Stimulated activated CD4-positive, alpha-beta T cell treated with anti-CD3 and anti-CD28 coated beads, TNF-alpha, amount 100 ng/mL, for 48 hours (primary cell): Measurements from ENCODE around the gene SMURF2.
"Not testable (repeated sequence)": the region's sequence is repeated elsewhere in the genome, so short reads cannot be mapped to it uniquely, and the experiment has no call there.

ENCODE experiments used
- DNase-seq, 3 donors: peaks; one replicate each; pipeline ENCODE4 v3.0.0-alpha.2; 2020; ENCODE audit warnings: low read depth in 3 of 3

SMURF2 gene

DNA sequence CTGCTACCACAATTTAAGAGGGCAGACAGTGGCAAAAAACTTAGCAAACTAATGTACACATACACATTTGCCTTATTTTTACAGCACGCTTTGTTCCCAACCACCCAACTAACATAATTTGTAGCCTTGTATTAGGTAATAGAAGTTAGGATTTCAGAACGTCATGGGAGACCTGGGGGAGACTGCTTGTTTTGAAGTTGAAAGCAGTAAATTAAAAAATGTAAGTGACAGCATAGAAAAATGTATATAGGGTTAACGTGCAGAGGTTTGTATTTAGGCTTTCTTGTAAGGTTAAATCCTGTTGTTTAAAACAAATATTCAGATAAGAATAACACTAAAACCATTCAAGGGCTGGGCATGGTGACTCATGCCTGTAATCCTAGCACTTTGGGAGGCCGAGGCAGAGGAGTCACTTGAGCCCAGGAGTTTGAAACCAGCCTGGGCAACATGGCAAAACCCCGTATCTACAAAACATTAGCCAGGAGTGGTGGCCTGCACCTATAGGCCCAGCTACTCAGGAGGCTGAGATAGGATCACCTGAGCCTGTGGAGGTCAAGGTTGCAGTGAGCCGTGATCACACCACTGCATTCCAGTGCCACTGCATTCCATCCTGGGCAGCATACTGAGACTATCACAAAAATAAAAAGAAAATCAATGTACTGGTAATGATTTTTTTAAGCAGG, 2.3 kb upstream of the SMURF2 start:
- DNase-seq = not testable (repeated sequence)

- DNase-seq = not testable (repeated sequence)
Measured at GRCh38 chr17:64663836-64664235, 1.7 kb upstream of the SMURF2 start.

- no peak for DNase-seq
Measured at GRCh38 chr17:64662774-64663367, 764 bp upstream of the SMURF2 start.

DNA sequence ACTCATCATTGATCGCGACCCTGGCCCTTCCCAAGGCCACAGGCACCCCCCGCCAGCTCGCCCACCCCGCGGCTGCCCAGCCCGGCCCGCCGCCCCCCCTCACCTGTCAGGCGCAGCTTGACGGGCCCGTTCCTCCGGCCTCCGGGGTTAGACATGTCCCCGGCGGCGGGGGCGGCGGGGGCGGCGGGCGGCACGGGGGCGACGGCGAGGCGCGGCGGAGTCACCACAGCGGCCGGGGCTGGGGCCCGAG, 456 bp downstream of the SMURF2 start:
- peak in 1 of 3 donors; percentile 1 for DNase-seq

- DNase-seq = peak; percentile 3 to 32 (median 8)
Measured at GRCh38 chr17:64660978-64661725, 955 bp downstream of the SMURF2 start.

DNA sequence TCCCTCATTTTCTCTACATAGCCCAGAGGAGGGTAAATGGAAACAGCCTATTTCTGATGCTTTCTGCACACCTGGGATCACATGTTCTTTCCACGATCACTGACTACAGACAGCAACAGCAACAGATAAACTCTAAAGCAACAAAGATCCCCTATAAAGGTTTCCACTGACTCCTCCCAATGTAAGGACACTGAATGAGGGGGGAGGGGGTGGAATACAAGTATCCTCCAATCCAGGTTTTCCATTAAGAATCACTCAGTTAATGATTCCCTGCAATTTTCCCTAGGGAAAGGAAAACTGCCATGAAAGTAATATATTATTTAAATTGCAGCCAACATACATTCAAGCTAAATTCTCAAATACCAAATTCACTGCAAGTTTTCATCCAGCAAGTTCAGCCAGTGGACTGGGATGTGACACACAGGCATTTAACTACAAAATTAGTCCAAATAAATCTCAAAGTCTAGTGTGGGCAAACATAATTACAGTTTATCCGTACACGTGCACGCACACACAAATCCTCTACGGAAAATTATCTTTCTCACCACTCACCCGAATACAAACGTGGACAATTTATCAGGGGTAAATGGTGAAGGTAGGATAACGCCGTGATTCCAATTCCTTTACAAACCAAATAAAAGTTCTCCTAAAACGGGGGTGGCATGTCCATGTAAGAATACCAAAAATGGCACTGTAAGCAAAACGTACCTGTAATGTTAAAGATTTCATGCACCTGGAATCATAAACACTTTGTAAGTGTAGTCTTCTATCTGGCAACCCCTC, 1.7 kb downstream of the SMURF2 start:
- DNase-seq = not testable (repeated sequence)

DNA sequence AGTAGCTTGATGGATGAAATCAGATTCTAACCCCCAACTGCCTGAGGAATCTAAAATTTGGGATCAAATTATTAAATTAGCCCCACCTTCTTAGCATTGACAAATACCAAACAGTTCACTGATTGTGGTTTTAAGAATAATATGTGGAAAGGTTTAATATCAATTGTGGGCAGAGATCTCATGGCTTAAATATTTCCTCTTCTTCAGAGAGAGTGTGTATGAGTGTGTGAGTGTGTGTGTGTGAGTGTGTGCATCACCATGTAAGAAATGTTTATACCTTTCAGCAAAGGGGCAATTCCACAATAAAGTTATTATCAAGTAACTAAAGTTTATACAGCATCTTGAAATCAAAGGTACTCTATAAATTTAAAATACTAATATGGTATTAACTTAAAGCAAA, 3.2 kb downstream of the SMURF2 start:
- DNase-seq = no peak

DNA sequence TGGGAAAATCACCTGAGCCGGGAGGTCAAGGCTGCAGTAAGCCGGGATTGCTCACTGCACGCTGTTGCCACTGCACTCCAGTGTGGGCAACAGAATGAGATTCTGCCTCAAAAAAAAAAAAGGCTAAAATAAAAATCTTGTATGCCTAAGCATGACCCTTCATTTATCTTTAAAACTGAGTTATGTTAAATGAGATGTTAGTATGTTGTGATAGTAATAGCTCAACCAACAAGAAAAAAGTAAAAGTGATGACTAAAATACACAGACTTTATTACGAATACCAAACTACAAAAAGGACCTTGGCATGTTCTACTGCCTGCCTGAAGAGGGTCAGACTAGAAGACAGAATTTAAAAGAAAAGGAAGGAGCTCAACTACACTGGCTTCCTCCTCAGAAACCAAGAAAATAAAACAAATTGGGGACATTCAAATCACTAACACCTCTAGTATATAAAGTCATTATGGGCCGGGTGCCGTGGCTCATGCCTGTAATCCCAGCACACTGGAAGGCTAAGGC, 4.4 kb downstream of the SMURF2 start:
- no peak for DNase-seq

DNA sequence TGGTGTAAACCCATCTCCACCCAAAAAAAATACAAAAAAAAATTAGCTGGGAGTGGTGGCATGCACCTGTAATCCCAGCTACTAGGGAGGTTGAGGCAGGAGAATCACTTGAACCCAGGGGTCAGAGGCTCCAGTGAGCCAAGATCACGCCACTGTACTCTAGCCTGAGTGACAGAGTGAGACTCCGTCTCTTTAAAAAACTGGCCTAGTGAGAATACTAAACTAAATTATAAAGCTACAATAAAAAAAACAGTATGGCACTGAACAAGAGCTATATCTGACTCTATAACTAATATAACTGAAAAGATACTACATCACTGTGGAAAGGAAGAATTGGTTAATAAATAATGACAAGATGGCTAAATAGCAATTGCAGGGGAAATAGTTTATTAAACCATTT, 6.4 kb downstream of the SMURF2 start:
- no peak for DNase-seq

DNA sequence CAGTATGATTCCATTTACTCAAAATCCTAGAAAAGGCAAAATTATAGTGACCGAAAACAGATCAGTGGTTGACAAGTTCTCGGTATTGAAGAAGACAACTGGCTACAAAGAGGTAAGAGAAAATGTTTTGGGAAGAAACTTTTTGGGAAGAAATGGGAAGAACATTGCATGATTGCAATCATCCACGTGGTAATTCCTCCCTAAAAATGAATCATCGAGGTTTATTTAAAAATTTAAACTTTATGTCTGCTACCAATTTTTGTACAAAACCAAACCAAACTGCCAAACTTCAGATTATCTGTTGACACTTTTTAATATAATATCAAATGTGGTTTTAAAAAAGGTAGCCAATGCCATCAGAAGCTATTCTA, 8.1 kb downstream of the SMURF2 start:
- DNase-seq = no peak

DNA sequence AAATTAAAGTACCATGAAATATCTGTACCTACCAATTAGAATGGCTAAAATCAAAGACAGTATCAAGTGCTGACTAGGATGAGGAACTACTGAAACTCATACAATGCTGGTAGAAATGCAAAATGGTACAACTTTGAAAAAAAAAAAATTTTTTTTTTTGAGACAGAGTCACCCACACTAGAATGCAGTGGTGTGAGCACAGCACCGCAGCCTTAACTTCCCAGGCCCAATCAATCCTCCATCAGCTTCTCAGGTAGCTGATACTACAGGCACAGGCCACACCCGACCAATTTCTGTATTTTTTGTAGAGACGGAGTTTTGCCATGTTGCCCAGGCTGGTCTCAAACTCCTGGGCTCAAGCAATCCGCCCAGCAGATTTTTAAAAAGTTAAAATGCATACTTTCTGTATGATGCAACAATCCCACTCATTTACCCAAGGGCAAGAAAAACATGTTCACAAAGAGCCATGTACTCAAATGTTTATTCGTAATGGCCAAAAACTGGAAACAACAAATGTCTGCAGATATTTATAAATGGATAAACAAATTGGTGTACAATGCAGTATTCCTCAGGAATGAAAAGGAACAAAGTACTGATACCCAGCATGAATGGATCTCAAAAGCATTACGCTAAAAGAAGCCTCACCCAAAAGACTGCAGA, 8.7 kb downstream of the SMURF2 start:
- no peak for DNase-seq

- DNase-seq = no peak
Measured at GRCh38 chr17:64651889-64652288, 10.2 kb downstream of the SMURF2 start.

DNA sequence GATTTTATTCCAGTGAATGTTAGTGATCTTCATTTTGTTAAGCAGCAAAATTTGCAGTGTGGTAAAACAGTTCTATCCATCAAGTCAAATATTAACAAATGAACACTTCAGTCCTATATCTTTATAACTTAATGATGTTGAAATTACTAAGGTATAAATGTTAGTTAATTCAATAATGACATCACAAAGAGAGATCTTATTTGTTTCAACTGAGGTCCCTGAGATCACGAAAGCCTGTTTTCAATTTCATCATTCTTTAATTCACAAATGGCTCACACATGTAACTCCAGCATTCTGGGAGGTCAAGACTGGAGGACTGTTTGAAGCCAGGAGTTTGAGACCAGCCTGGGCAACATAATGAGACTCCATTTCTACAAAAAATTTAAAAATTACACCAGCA, 13.9 kb downstream of the SMURF2 start:
- no peak for DNase-seq

DNA sequence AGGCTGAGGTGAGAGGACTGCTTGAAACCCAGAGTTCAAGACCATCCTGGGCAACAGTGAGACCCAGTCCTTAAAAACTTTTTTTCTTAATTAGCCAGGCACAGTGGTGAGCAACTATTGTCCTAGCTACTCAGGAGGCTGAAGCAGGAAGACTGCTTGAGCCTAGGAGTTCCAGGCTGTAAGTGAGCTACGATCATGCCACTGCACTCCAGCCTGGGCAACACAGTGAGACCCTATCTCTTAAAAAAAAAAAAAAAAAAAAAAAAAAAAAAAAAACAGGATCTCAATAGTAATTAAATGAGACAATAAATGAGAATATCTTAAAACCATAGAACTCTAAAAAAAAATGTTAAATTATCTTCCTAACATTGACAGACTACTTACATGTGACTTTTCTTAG, 14.3 kb downstream of the SMURF2 start:
- DNase-seq = no peak

GRCh38 chr17:64639516-64639915, 22.6 kb downstream of the SMURF2 start:
- no peak for DNase-seq

DNA sequence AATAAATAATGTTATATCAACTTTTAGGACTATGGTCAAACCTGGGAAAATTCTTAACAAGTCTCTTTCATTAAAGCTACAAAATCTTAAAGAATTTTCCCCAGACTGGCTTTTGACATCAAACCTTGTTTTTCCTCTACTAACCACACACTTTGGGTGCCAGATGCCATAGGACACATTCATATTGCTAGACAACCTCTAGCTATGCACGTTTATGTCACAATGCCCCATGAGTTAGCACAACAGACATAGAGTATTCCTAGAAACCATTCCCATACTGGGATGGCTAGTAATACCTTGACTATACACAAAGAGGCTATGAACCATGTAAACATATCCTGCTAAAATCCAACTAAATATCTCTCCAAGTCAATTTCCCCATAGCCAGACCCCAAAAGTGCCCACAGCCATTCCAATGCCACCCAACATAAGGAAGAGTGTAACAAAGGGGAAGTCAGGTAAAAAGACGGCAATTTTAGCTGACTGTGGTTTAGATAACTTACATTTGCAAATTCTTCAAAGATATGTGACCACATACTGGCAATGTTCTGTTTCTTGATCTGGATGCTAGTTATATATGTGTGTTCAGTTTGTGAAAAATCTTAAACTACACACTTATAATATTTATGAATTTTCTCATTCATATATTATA, 23.4 kb downstream of the SMURF2 start:
- no peak for DNase-seq

- DNase-seq = no peak
Measured at GRCh38 chr17:64635647-64636305, 26.3 kb downstream of the SMURF2 start.

DNA sequence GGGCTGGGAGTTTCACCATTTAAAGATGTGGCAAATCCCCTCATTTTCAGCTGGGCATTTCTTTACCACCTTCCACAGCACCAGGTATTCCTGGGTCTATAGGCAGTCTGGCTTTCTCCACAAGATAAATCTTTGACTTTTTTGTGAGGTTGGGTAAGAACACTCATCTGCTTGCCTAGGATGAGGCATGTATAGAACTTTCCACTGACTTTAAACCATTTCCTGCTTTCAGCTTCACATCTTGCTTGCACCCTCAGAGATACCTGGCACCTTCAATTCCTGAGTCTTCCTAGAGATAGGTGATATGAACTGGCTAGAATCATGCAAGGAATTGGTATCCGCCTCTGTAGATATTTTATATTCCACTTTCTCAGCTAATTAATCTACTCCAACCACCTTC, 27.9 kb downstream of the SMURF2 start:
- DNase-seq = no peak

DNA sequence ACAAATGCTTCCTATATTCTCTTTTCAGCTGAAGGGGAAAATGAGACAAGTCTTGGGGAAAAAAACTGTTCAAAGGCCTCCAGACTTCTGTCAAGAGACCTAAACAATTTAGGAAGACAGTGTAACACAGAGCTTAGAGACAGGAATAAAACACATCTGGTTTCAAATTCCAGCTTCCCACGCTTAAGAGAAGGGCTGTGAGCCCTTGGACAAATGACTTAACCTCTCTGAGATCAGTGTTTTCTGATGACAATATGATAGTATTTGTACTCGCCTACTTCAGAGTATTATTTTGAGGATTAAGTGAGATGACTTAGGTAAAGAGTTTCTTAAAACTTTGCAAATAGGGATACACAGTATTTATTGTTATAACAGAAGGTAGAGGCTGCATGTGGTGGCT, 29.5 kb downstream of the SMURF2 start:
- DNase-seq = no peak

- DNase-seq = no peak
Measured at GRCh38 chr17:64632194-64632593, 29.9 kb downstream of the SMURF2 start.
